HG03354 (cell line): Measurements from ENCODE around the gene C16orf96.

Source experiments
- ATAC-seq: cut with Tn5 transposase; IDR thresholded peaks from one replicate; pipeline ENCODE4 v1.9.1; 2021; ENCODE audit warnings: mild to moderate bottlenecking; ENCODE audit not compliant: unreplicated experiment, poor library complexity, severe bottlenecking

C16orf96 gene

DNA sequence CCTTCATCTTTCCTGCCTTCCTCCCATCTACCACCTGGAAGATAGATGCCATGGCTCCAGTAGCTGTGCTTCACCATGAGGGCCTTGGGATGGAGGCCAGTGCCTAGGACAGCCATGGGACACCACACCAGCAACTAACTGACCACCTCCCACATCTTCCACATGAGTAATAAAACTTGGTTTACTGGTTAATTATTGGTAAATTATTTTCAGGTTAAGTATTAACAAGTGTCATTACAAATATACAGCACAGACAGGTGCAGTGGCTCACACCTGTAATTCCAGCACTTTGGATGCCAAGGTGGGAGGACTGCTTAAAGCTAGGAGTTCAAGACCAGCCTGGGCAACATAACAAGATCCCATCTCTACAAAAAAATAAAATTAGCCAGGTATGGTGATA is 31.6 kb upstream of the C16orf96 start:
- ATAC-seq = no peak

DNA sequence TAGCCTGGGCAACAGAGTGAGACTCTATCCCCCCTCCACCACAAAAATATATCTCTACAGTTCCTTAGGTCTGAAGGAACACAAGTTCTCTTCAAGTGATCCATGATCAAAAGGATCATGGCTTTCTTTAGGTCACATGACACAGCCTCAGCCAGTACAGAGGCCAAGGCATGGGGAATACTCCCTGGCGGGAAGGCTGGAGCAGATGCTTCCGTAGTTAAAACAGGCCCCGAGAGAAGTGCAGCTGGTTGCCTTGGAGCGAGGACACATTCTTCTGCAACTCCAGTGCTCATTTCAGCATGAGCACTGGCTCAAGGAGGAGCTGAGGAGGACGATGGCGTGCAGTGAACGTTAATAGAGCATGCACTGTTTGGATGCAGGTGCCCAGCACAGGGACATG is 31.1 kb upstream of the C16orf96 start:
- no peak for ATAC-seq

GRCh38 chr16:4525634-4526277 is 30.4 kb upstream of the C16orf96 start:
- no peak for ATAC-seq

DNA sequence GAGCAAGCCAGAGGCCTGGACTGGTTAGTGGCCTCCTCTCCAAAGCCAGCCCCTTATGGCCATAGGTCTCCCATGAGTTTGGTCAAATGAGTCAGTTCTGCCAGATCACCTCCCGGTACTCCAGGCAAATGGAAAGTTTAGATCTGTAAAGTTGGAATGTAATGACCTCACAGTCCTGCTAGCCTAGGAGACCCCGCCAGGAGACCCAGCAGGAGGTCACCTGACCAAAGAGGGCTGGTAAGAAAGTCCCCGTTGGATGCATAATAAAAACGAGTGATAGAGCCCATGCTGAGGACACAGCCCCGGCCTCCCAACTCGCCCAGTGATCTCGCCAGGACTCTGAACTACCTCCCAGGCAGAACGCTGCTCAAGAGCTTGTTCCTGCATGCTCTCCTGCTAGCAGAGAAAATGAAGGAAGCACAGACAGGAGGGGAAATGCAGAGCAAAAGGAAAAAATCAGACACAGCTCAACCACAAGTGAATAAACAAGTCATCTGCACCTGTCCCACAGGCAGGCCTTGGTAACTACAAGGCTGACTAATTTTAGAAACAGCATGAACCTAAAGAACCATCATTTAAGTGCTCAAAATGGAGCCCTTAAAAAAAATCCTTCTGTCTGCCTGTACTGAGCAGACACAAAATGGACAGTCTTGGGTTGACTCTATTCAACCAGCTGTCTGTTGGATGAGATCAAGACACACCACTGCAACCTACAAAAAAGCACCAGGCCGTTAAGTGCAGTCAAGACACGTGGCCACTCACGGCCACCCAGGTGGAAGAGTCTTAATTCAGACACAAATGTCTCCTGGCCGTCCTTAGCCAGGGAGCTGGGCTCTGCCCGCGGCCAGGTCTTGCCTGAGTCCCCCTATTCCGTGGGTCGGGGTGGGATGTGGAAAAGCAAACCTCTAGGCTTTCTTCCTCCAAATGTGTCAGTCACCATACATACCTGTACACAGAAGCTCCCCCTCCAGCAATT is 26.8 kb upstream of the C16orf96 start:
- no peak for ATAC-seq

GRCh38 chr16:4531811-4532210 is 24.3 kb upstream of the C16orf96 start:
- ATAC-seq = no peak

GRCh38 chr16:4532238-4532637 is 23.9 kb upstream of the C16orf96 start:
- ATAC-seq = no peak

- no peak for ATAC-seq
Measured at GRCh38 chr16:4533490-4533889, 22.6 kb upstream of the C16orf96 start.

DNA sequence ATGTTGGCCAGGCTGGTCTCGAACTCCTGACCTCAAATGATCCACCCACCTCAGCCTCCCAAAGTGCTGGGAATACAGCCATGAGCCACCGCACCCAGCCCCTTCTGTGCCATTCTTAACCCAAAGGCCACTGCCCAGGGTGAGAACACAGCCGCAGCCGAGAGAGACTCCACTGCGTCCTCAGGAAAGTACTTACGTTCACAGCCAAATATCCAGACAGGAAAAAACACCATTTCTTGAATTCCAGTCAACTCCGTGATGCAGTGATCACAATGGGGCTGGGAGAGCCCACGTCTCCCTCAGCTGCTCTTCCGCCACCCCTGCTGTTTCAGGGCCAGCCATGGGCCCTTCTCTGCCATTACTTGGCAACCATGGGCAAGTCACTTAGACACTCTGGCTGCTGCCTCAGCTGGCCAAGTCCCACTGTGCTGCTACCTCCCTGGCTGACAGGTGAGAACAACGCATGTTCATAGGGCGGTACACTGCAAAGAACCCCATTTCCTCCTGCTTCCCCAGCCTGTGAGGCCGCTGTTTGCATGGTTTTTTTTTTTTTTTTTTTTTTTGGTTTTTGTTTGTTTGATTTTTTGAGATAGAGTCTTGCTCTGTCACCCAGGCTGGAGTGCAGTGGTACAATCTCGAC is 21.9 kb upstream of the C16orf96 start:
- no peak for ATAC-seq

DNA sequence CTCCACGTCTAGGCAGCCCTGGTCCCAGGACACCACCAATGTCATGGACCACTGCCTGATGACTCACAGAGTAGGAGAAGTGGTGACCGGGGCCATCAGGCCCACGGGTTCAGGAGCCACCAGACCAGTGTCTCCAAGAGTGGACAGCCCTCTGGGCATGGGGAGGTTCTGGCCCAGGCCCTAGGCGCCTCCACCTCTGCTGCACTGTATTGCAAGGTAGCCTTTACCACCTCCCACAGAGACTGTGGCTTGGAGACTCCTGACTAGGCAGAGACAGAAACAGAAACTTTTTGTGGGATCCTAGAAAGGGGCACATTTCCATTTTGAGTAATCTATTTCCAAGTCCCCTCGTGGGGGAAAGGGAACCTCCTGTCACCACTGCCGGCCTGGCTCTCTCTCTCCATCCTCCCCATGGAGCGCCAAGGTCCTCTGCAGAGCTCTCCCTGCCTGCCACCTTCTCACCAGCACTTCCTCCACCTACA is 20.5 kb upstream of the C16orf96 start:
- ATAC-seq = no peak

GRCh38 chr16:4536391-4537106 is 19.6 kb upstream of the C16orf96 start:
- no peak for ATAC-seq

DNA sequence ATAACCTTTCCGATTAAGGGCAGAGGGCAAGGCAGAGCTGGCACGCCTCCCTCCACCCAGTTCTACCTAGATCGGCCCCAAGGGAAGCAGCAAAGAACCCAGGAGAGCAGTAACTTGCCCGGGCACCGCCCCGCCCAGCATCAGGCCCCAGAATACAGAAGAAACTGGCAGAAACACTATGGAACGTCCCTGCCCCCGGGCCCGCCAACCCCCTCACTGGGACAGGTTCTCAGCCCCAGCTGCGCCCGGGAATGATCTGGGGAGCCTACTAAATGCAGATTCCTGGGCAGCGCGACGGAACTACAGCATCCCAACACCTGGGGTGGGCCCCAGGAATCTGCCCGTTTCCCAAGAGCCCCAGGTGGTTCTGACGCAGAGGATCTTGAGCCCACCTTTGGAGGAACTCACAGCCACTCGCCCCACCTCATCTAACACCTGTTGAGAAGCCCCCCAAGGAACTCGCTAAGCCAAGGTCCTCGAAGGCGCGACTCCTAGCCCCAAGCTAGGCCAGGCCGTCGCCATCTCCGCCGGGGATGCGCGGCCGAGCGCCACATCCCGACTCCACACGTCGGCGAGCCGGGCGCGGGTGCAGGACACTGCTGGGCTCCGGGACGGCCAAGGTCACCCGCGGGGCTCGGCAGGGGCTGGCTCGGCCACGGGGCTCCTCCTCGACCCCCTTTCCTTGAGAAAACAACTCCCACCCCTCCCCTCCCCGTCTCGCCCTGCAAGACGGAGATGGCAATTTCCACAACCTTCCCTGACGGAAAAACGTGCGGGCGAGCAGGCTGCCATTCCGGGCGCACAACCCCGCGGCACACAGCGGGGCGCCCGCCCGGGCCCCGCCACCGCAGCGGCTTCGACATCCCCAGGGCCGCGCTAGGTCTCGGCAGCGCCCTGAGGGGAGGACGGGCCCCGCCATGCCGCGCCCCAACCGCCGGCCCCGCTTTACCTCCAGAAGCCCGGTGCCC is 18.5 kb upstream of the C16orf96 start:
- ATAC-seq = peak; percentile 23

- ATAC-seq = peak; percentile 85
Measured at GRCh38 chr16:4538350-4539235, 17.5 kb upstream of the C16orf96 start, which contains the start of gene CDIP1. TSS of gene CDIP1 (minus strand) at chr16:4538773. CDS start at chr16:4514130, 24,643 bp downstream.

- ATAC-seq = no peak
Measured at GRCh38 chr16:4539716-4540284, 16.3 kb upstream of the C16orf96 start.

GRCh38 chr16:4544473-4544872 is 11.7 kb upstream of the C16orf96 start:
- ATAC-seq = no peak

DNA sequence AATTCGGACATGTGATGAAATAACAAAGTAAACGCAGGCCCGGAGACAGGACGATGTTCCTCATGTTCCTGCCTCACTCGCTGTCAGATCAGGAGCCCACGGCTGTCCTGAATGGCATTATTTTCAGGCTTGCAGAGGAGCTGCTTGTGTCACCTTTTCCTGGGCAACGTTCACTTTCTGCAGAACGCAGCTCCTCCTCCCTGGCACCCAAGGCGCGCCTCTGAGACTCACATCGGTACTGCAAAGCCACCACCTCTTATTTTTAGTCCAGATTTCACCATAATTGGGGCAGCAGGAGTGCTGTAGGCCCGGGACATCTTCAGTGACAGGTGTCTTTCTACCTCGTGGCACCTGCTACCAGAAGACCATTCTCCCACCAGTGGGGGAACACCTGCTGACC is 8.0 kb upstream of the C16orf96 start:
- no peak for ATAC-seq

GRCh38 chr16:4550591-4550990 is 5.5 kb upstream of the C16orf96 start:
- no peak for ATAC-seq

DNA sequence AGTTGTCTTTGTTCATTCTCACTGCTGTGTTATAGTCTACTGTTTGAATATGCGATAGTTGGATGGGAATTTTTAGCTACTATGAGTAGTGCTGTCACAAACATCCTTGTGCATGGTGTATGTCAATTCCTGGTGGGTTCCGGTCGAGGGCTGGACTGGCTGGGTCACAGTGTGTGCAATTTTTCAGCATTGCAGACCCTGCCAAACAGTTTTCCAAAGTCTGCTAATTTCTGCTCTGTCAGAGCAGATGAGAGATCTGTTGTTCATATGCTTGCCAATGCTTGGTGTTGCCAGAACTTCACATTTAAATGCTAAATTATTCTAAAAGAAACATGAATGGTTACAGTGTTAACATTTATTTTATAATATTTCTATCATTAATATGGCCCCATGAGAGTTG is 3.6 kb upstream of the C16orf96 start:
- ATAC-seq = no peak
